HepG2 (cell line): ENCODE data around the gene LAX1. TPM values are rescaled to one million over a fixed set of nuclear protein-coding genes. Genes with fewer than 3 reads are reported as not detected.

ENCODE experiments used
- CENPT ChIP-seq: sonication (generic); formaldehyde crosslinking; IDR thresholded peaks from 2 replicates; pipeline ENCODE4 v1.8.0; 2022; ENCODE audit warnings: low read depth, mild to moderate bottlenecking, moderate library complexity, missing genetic modification reagents
- CTCF ChIP-seq: sonication (generic); formaldehyde crosslinking; IDR thresholded peaks from 2 replicates; pipeline ENCODE4 v1.5.0; 2020; ENCODE audit warnings: mild to moderate bottlenecking, missing genetic modification reagents, moderate library complexity
- HBP1 ChIP-seq: IDR thresholded peaks from 2 replicates; pipeline ENCODE4 v1.6.1; 2016; ENCODE audit warnings: low read depth, control low read depth
- HDAC6 ChIP-seq: fragments of 200-600 bp; sonication (generic); IDR thresholded peaks from 2 replicates; pipeline ENCODE4 v1.7.0; 2017; ENCODE audit warnings: mild to moderate bottlenecking, antibody characterized with exemption, low read length, low read depth
- KMT2B ChIP-seq: IDR thresholded peaks from 2 replicates; pipeline ENCODE4 v1.6.1; 2016; ENCODE audit warnings: missing genetic modification reagents, missing compliant biosample characterization
- LRRFIP1 ChIP-seq: sonication (generic); formaldehyde crosslinking; conservative IDR thresholded peaks from 2 replicates; pipeline ENCODE4 v1.4.0; 2020; ENCODE audit warnings: missing genetic modification reagents
- MYNN ChIP-seq: sonication (generic); formaldehyde crosslinking; IDR thresholded peaks from 2 replicates; pipeline ENCODE4 v1.4.0; 2020; ENCODE audit warnings: mild to moderate bottlenecking, low read depth, missing genetic modification reagents
- MZF1 ChIP-seq: sonication (generic); formaldehyde crosslinking; IDR thresholded peaks from 2 replicates; pipeline ENCODE4 v1.8.1; 2023; ENCODE audit warnings: mild to moderate bottlenecking, missing genetic modification reagents, borderline replicate concordance
- NFE2L2 ChIP-seq: fragments of 150-350 bp; IDR thresholded peaks from 2 replicates; pipeline ENCODE4 v1.6.1; 2014; ENCODE audit warnings: low read length
- SAP130 ChIP-seq: IDR thresholded peaks from 2 replicates; pipeline ENCODE4 v1.6.1; 2016; ENCODE audit warnings: low read depth
- XRCC5 ChIP-seq: fragments of 200-400 bp; formaldehyde crosslinking; optimal IDR thresholded peaks from 2 replicates; pipeline ENCODE3; 2017; ENCODE audit warnings: mild to moderate bottlenecking, low read length
- ZBTB25 ChIP-seq: IDR thresholded peaks from 2 replicates; pipeline ENCODE4 v1.6.1; 2018; ENCODE audit warnings: missing genetic modification reagents
- ZEB1 ChIP-seq: IDR thresholded peaks from 2 replicates; pipeline ENCODE4 v1.6.1; 2012; ENCODE audit warnings: mild to moderate bottlenecking, low read depth, inconsistent platforms; ENCODE audit not compliant: insufficient replicate concordance
- ZNF230 ChIP-seq: sonication (generic); formaldehyde crosslinking; IDR thresholded peaks from 2 replicates; pipeline ENCODE4 v1.4.0; 2020; ENCODE audit warnings: mild to moderate bottlenecking, missing genetic modification reagents
- ZNF280B ChIP-seq: sonication (generic); formaldehyde crosslinking; IDR thresholded peaks from 2 replicates; pipeline ENCODE4 v1.5.0; 2020; ENCODE audit warnings: missing genetic modification reagents, mild to moderate bottlenecking, borderline replicate concordance
- ZNF354B ChIP-seq: sonication (generic); formaldehyde crosslinking; IDR thresholded peaks from 2 replicates; pipeline ENCODE4 v1.8.0; 2022; ENCODE audit warnings: mild to moderate bottlenecking, missing genetic modification reagents
- ZNF512 ChIP-seq: sonication (generic); formaldehyde crosslinking; IDR thresholded peaks from 2 replicates; pipeline ENCODE4 v1.4.0; 2020; ENCODE audit warnings: mild to moderate bottlenecking, missing genetic modification reagents
- ZNF652 ChIP-seq: IDR thresholded peaks from 2 replicates; pipeline ENCODE4 v1.6.1; 2016; ENCODE audit warnings: low read depth, borderline replicate concordance
- polyA plus RNA-seq, 8 experiments: library from polyadenylated mRNA; depleted of rRNA in 3 of 8; stranded (reverse) in 7 of 8; unstranded in 1 of 8; fragments of >200 nt; fragmentation: Illumina TruSeq in 4 of 8; extraction: Trizol in 4 of 8; gene quantifications; 2 replicates each; pipeline versions ENCODE4 v1.2.1 to v1.2.3, GENCODE V29; 2011 to 2016; ENCODE audit warnings: low read depth in 4 of 8, missing spikeins in 1 of 8, mixed read lengths in 1 of 8; ENCODE audit not compliant: insufficient read depth in 1 of 8
- total RNA-seq, 5 experiments: library from RNA; depleted of rRNA; stranded (reverse); fragments of >200 nt; fragmentation: Illumina TruSeq; extraction: Trizol; gene quantifications; 2 replicates each; pipeline ENCODE4 v1.2.3, GENCODE V29; 2016; ENCODE audit warnings: low read depth in 1 of 5

The LAX1 gene
- total and polyA plus RNA-seq, 2 of the 13 experiments (the other 11 are each of a cell fraction or from before 2014, with no cell fraction given), result not detected

GRCh38 chr1:203795441-203796235 is 30.7 kb downstream of the LAX1 start, which contains the start of the genes ZBED6 and ZC3H11A (continued):
- 0 out of 2 replicates have a peak, but pooled peaks have one; percentile 30 for TF ChIP-seq HBP1 (CRISPR knock-in tag)
- peak; percentile 81 for TF ChIP-seq SAP130 (CRISPR knock-in tag)
- TF ChIP-seq LRRFIP1 (CRISPR knock-in tag), result no peak
- TF ChIP-seq KMT2B, result peak; percentile 81
- 0 out of 2 replicates have a peak, but pooled peaks have one; percentile 9 for TF ChIP-seq CTCF (CRISPR knock-in tag)
- no peak for TF ChIP-seq HDAC6
- no peak for TF ChIP-seq XRCC5
- TF ChIP-seq NFE2L2, result no peak
- TF ChIP-seq ZNF230 (CRISPR knock-in tag), result no peak
- TF ChIP-seq ZBTB25 (CRISPR knock-in tag), result peak; percentile 87
- no peak for TF ChIP-seq ZNF280B (CRISPR knock-in tag)
- no peak for TF ChIP-seq ZEB1
- TF ChIP-seq MYNN (CRISPR knock-in tag), result no peak
- no peak for TF ChIP-seq ZNF652 (CRISPR knock-in tag)
- TF ChIP-seq ZNF512 (CRISPR knock-in tag), result no peak
- TF ChIP-seq ZNF354B (CRISPR knock-in tag), result no peak
- no peak for TF ChIP-seq MZF1 (CRISPR knock-in tag)
- TF ChIP-seq CENPT (CRISPR knock-in tag), result no peak
